CMK (cell line): ENCODE measurements around the gene FAM162A.
"Not testable (repeated sequence)": the region's sequence is repeated elsewhere in the genome, so short reads cannot be mapped to it uniquely, and the experiment has no call there.

ENCODE experiments used
- DNase-seq: peaks from one replicate; pipeline ENCODE4 v3.0.0-alpha.2; 2010; ENCODE audit warnings: low read depth

Gene FAM162A, protein sequence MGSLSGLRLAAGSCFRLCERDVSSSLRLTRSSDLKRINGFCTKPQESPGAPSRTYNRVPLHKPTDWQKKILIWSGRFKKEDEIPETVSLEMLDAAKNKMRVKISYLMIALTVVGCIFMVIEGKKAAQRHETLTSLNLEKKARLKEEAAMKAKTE

DNA sequence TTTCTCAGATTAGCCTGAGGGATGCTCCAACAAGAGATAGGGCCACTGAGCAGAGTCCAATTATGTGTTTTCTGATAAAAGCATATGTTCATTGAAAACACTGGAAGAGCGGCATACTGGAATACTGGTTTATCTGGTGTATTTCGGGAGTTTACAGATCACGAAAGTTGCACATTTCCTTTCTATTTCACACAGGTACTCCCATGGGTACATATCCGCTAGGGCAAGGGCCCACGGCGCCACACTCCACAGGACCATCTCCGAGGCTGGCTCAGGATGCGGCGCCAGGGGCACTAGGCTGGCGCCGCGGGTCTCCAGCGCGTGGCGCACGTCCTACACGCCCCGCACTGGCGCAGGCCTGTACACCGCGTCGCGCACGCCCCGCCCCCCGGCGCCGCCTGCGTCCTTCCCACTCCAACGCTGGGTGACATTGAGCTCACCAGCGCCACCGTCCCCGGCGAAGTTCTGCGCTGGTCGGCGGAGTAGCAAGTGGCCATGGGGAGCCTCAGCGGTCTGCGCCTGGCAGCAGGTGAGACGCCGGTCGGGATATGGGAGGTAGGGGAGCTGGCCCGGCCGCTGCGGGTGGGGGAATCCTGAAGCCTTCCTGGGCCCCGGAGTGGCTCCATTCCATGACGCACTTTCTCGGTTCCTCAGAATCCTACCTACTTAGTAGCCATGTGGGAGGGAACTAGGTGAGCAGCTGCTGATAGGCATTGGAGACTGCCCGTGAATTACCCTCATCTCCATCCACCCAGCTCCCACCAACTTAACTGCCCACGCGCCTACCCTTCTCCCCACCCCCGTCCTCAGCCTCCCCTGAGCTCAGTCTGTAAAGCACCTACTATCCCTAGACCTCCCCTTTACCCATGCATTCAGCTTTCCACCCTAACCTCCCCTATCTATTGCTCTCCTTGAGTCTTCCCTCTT is at the start of gene FAM162A:
FAM162A (plus strand) TSS at position 412 of the 927 bp plus-strand sequence; CDS start at position 496, 84 bp downstream.
- peak; percentile 79 for DNase-seq

DNA sequence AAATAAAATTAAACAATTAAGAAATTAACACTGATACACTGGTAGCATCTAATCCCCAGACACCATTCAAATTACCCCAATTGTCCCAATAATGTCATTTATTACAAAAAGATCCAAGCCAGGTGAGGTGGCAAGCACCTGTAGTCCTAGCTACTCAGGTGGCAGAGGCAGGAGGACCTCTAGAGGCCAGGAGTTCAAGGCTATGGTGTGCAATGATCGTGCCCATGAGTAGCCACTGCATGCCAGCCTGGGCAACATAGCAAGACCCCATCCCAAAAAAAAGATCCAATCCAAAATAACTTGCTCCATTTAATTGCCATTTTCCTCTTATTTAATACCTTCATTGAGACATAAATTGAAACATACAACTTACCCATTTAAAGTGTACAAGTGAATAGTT is 41.2 kb upstream of the FAM162A start:
- no peak for DNase-seq

DNA sequence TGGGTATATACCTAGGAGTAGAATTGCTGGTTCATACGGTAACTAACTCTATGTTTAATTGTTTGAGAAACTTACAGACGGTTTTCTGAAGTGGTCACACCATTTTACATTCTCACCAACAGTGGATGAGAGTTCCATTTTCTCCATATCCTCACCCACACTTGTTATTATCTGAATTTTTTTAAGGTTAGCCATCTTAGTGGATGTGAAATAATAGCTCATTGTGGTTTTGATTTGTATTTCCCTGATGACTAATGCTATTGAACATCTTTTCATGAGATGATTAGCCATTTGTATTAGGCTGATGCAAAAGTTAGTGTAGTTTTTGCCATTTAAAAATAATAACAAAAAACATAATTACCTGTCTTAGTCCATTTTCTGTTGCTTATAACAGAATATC is 40.3 kb upstream of the FAM162A start:
- no peak for DNase-seq

DNA sequence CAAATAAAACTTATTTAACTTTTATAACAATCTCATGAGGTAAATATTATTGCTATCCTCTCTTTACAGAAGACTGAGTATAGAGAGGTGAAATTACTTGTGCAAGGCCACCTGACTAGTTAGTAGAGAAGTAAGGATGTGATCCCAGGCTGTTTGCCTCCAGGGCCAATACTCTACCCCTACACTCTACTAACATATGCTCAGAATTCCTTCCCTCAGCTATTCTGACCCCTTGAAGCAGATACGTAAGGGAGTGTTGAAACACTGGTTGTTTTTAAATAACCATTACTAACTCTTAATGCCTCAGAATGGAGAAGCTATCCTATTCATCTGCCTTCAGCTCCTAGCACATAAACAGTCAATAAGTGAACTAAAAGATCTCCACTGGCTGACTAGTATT is 34.8 kb upstream of the FAM162A start:
- no peak for DNase-seq

DNA sequence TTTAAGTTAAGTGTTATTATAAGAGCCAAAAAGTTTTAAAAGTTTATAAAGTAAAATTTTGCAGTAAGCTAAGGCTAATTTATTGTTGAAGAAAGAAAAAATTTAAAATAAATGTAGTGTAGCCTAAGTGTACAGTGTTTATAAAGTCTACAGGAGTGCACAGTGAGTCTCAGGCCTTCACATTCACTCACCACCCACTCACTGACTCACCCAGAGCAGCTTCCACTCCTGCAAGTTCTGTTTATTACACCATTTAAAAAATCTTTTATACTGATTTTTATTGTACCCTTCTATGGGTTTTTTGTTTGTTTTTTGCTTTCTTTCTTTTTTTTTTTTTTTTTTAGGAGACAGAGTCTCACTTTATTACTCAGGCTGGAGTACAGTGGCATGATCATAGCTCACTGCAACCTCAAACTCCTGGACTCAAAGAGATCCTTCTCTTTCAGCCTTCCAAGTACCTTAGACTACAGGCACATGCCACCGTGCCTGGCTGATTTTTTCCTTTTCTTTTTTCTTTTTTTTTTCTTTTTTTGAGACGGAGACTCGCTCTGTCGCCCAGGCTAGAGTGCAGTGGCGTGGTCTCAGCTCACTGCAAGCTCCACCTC is 33.1 kb upstream of the FAM162A start:
- no peak for DNase-seq

DNA sequence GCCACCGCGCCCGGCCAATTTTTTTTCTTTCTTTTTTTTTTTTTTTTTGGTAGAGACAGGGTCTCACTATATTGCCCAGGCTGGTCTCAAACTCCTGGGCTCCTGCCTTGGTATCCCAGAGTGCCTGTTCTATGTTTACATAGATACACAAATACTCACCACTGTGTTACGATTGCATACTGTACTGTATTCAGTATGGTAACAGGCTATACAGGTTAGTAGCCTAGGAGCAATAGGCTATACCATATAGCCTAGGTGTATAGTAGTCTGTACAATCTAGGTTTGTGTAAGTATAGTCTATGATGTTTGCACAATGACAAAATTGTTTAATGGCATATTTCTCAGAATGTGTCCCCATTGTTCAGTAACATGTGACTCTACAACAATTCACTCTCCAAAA is 32.4 kb upstream of the FAM162A start:
- DNase-seq, result no peak

DNA sequence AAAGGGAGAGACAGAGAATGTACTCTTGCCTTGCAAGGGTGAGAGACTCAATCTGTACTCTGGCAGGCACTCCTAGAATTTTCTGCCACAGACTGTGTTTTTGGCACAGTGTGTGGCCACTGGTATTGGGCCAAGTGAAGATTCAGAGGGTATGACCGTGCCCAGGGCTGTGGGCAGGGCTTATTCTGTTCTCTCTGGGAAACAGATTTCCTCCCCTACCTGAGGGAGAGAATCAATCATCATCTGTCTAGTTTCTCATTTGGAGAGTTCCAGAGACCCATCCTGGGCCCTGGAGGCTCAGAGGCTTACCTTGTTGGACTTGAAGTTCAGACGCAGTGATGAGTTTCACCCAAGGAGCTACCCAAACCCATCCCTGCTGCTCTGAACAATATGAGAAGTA is 30.8 kb upstream of the FAM162A start:
- DNase-seq, result no peak

DNA sequence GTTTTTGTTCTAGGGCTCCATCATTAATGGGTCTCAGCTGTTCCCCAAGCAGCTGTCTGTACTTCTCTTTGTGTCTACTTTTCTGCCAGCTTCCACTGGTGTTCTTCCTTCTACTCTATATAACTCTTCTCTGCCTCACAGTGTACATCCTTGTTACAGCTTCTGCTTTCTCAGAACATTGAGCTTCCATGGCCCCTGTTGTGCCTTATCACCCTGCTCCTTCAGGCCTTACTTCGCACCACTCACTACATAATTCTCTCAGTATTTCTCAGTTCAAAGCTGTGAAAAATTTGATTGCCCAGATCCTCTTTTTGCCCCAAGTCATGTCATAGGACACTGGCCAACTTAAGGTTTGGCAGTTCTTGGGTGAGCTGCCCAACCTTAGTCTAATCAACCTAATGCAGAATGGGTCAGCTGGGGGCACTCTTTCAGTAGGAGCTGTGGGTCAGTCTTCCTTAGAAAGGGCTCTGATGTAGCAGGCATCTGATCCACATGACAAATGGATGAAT is 30.0 kb upstream of the FAM162A start:
- DNase-seq, result no peak

DNA sequence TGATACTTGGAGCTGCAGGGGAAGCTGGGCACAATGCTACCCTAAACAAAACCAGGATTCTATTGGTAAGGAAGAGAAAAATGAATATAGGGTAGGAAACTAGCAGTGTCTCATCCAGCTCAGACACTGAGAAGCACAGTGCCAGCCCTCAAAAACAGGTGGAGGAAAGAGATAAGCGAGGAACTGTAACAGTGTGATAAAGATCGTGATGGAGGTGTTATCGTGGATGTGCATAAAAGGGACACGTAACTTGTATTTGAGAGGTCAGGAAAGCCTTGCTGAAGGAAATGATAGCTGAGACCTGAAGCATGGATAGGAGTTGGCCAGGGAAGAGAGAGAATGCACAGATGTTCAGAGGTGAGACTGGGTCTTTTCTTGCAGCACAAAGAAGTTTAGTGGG is 28.4 kb upstream of the FAM162A start:
- DNase-seq, result peak; percentile 77

DNA sequence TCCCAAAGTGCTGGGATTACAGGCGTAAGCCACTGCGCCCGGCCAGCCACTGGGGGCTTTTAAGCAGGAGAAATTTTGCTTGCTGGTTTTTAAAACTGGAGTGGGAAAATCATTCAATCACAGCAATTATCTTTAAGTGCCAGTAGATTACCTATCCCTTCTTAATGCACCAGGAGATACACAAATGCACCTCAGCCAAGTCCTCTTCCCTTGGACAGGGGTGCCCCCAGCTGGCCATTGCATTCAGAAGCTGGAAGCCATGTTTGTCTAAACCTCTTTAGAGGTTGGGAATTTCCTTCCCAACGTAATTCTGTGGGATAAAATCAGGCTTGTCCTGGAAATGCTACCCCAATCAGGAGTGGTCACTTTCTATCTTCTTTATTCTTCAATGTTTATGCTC is 27.6 kb upstream of the FAM162A start:
- DNase-seq, result no peak

DNA sequence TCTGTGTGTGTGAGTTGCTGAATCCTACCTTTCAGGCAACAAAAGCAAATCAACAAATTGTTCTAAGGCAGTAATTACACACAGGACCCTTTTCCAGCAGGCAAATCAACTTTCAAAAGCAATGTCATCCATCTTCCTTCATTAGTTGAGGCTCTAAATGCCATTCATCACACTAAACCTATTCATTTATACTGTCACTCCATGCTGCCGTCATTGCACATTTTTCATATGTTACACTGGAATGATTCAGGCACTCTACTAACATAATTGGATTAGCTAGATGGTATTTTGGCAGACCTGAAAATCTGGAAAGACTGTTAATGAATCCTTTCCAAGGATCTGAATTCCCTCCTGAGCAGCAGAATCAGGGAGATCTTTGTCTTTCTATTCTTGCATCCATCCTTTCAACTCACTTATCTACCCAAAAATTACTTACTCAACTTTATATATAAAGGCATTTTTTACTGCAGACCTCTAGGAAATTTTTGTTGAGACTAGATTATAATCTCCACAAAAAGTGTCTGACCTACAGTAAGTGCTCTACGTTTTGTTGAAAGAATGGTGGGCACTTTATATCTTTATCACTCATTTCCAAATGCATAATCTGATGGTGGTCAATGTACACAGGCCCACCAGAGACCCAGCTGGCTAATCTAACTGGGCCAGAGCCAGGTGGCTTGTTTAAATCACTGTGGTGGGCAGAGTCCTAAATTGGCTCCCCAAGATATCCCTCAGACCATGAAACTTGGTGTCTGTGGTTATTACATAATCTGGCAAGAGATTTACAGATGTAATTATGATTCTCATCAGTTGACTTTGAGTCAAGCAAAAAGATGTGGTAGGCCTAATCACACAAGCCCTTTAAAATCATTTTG is 25.9 kb upstream of the FAM162A start:
- DNase-seq, result no peak

DNA sequence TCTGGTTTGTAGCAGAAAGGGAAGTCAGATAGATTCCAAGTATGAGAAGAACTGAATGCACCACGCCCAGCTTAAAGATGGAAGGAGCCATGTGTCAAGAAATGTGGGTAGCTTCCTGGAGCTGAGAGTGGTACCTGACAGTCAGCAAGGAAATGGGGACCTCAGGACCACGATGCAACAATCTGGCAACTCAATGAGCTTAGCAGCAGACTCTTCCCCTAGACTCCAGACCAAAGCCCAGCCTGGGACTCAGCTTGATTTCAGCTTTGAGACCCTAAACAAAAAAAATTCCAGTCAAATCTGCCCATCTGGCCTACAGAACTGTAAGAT is 25.3 kb upstream of the FAM162A start:
- peak; percentile 22 for DNase-seq

DNA sequence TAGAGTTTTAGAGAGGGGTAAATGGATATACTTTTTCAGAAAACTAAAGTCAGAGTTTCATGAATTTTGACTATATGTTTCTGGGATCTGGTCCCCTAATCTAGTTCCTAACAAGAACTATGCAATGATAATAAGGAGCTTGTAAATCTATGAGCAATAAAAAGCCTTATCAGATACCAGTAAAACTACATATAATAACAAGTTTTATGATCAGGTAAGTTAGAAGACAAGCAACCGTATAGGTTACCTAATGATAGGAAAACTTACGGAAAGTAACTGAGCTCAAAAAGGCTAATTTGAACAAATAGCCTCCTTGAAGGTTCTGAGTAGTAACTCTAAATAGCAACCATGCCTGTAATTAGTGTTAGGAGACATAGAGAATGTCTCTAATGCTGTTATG is 22.0 kb upstream of the FAM162A start:
- no peak for DNase-seq

DNA sequence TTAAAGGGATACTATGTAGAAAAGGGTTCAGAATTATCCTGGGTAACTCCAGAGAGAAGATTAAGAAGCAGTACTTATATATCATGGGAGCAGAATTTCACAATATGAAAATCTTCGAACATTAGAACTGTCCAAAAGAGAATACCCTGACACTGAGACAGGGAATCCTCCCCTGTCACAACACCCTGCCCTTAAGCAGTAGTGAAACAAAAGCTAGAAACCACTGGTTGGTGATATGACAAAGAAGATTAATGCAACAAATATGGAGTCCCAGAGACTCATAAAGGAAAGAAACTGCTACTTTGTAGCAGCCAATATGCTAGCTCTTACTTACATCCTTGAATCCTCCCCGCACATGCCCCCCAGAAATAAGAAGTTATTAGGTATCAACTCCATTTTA is 19.5 kb upstream of the FAM162A start:
- no peak for DNase-seq

DNA sequence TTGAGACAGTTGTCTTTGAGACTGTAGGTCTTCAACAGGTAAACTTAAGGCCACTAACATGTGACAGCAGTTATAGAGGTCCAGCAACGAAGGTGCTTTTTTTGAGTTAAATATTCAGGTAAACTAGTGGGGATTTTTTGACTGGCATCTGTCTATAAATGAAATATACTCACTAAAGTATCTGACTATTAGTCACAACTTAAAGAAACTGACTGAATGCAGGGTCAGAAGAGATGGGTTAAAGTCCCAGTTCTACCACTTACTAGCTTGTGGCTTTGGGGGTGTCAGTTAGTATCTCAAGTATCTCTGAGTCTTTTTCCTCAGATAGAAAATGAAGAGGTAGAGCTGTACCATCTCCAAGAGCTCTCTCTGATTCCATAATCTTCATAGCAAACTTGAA is 18.9 kb upstream of the FAM162A start:
- no peak for DNase-seq

DNA sequence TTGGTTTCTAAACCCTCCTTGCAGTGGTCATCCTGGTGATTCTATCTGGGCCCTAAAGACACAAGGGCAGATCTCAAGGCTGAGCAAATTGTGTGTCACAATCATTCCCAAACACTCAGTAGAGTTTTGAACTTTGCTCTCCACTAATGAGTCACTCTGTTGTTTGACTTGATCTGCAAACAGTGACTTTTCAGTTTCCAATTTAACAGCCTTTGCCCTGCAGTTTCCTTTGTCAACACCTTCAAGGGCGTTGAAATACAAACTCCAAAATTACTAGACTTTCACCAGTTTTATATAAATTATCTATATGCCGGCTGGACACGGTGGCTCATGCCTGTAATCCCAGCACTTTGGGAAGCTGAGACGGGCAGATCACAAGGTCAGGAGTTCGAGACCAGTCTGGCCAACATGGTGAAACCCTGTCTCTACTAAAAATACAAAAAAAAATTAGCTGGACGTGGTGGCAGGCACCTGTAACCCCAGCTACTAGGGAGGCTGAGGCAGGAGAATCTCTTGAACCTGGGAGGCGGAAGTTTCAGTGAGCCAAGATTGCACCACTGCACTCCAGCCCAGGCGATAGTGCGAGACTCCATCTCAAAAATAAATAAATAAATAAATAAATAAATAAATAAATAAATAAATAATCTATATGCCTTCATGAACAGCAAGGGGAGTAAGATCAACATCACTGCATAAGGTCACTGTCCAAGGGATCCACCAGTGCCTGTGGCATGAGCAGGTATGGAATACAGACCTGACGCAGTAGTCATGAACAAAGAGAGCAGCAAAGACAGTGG is 18.2 kb upstream of the FAM162A start:
- DNase-seq, result not testable (repeated sequence)

DNA sequence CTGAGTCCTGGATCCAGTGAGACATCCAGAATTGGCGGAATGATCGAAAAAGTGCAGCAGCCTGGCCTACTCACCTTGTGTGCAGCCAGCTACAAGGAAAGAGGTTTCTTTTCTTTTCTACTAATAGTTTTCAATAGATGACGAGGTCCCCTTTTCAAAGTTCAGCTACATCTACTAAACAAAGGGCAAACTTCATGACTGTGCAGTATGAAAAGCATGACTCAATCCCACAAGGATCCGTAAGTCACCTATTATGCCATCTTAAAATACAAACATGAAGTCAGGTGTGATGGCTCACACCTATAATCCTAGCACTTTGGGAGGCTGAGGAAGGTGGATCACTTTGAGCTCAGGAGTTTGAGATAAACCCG is 17.6 kb upstream of the FAM162A start:
- no peak for DNase-seq

DNA sequence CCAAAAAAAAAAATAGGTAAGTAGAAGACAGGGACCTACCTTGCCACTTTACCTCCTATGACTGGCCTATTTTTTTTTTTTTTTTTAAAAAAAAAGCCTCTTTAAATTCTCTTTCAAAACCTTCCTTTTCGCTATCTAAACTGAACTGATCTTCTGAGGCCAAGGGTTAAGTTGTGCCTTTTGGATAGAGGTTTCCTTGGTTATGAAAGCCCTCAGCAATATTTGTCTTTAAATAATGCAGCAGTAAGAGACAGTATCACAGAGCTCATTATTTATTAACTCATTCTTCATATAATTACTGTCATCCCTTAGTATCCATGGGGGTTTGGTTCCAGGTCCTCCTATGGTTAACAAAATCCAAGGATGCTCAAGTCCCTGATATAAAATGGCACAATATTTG is 9.9 kb upstream of the FAM162A start:
- DNase-seq, result no peak

DNA sequence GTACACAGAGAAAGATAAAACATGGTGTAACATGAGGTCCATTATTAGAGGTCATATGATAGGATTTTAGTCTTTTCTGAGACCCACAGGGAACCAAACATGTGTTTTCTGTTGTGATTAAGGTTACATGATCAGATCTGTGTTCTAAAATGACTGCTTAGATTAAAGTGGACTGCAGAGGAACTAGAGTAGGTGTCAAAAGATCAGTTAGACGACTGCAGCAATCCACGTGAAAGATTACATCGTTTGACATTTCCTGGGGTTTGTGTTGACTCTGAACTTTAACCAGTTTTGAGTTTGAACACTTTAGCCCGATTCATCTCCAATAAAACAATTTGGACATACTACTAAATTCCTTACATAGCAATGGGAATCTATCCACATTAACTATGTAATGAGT is 6.0 kb upstream of the FAM162A start:
- no peak for DNase-seq

DNA sequence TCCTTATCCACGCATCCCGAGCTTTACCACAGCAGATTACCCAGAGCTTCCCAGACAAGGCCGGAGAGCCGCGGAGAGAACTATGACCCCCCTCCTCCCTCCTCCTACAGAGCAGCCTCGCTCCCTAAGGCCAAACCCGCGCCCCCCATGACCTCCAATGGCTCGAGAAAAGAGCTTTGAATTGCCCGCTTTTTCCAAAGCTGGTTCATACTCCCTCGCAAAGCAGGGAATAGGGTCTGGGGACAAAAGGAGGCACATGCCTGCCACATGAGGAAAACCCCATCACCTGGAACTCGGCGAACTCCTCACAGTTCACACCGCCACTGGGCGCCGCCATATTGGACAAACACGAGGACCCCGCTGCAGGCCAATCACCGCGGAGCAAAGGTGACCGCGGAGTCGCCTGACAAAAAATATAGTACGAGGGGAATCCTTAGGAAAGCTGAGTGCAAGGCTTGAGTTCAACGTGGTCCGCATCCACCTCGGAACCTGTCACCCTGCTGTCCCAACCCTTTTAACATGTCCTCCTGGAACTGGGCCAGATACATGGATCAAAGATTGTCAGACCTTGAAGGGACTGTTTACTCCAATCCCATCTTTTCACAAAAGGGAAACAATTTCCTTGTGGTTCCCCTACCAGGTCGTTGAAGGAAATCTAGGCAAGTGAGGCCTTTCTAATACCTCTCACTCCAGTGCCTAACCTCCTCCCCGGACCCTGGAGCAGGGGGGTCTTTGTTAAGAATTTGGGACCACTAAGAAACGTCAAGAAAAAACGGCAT is 905 bp upstream of the FAM162A start, which contains the start of gene MIX23:
MIX23 (minus strand) TSS at position 344 of the 779 bp plus-strand sequence; CDS start at position 337, 7 bp downstream.
- peak; percentile 65 for DNase-seq
